ENCODE measurements around the gene EIF1AY.
"Not testable (repeated sequence)": the region's sequence is repeated elsewhere in the genome, so short reads cannot be mapped to it uniquely, and the experiment has no call there.

Gene EIF1AY, protein sequence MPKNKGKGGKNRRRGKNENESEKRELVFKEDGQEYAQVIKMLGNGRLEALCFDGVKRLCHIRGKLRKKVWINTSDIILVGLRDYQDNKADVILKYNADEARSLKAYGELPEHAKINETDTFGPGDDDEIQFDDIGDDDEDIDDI

DNA sequence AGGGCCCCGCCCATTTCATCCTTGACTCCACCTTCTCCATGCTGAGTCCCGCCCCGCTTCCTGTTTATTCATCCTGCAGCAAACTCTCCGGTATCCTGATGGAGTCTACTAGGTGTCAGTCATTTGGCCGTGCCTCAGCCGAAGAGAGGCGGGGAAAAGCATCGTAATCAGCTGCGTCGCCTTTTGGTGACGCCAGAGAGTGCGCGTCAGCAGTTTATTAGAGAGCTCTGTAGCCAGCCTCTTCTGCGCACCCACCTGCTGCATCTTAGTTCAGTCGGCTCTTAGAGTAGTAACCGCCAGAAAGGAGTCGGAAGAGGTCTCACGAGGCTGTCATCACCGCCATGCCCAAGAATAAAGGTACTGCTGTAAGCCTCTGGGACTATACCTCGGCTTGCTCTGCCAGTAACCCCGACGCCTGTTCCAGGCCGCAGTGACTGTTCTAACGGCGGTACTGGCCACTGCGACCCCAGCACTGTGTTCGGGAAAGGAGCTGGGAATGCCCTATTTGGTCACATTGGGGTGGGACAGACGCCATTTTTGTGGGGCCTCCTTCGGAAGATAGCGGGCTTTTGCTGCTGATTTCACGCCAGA is at the start of gene EIF1AY:
Gene EIF1AY (plus strand): TSS at position 246 of the 591 bp plus-strand sequence. CDS start 96 bp downstream, at position 342.
- DNase-seq (ENCODE audit: low read depth), result peak; percentile 75

DNA sequence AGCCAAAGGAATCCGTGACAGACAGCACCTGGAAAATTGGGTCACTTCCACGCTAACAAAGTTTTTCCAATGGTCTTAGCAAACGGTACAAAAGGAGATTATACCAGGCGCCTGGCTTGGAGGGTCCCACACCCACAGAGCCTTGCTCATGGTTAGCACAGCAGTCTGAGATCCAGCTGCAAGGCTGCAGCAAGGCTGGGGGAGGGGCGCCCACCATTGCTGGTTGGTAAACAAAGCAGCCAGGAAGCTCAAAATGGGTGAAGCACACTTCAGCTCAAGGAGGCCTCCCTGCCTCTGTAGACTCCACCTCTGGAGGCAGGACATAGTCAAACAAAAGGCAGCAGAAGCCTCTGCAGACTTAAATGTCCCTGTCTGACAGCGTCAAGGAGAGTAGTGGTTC is 47.1 kb upstream of the EIF1AY start:
- DNase-seq (ENCODE audit: low read depth), result no peak

DNA sequence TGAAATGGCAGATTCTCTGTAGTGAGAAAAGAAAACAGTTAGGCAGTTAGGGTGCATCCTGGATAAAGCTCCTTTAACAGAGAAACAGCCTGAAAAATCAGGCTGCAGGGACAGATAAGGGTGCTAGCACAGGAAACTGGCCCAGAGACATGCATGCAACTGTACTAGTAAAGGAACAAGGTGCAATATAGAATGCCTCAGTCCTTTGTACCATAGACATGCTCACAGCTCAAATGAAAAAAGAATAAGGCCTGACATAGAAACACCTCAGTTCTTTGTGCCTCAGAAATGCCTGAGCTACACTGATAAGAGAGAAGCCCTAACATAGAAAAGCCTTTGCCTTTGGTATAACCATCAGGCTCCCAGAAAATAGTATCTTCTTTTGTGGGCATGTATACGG is 37.4 kb upstream of the EIF1AY start:
- no peak for DNase-seq (ENCODE audit: low read depth)

DNA sequence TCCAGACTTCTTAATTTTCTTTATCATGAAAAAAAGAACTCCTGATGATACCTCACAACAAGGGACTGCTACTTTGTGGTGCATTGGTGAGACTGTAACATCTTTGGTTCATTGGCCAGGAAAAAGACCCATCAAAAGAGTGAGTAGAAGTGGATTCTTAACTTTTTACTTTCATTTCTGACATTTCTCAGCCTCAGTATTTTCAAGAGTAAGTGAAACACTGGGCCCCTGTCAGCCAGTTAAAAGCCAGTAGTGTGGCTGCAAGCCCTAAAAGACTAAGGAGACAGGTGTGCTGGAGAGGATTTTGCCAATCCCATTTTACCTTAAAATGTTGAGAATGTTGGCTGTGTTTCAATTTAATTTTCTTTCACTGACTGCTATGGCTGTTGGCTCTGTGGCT is 36.6 kb upstream of the EIF1AY start:
- DNase-seq (ENCODE audit: low read depth), result no peak

DNA sequence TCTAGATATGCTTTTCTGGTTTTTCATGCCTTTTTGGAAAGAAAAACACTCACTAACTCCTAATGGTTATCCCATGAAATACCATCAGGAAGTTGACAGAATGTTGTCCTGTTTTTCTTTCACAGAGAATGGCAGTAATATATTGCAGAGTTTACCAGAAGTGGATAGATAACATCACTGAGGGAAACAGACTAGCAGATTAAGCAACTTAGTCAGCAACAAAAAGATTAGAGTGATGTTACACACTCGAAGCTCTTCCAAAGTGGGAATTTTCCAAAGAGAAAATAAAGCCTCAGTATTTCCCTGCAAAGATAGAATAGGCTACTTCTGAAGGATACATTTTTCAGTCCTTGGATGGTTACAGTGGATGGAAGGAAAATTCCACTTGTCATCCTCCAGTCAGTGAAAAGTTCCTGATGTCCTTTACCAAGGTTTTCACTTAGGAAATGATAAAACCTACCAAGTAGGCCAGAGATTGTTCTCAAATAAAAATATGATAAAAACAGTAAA is 31.1 kb upstream of the EIF1AY start:
- no peak for DNase-seq (ENCODE audit: low read depth)

DNA sequence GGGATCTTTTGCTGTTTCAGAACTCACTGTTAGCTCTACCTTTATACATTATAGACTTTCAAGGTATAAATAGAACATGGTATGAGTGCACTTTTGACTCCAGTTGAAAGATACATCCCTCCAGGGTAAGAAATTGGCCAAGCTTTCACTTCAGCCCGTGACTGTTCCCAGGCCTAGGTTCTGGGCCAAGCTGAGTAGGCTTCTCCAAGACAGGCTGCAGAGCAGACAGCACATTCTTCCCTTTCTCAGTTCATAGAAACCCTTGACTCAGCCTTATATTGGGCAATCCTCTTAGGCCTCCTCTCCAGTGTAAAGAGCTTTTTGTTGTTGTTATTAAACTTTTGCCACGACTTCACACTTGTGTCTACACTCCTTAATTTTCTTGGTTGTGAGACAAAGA is 29.5 kb upstream of the EIF1AY start:
- DNase-seq (ENCODE audit: low read depth), result no peak

DNA sequence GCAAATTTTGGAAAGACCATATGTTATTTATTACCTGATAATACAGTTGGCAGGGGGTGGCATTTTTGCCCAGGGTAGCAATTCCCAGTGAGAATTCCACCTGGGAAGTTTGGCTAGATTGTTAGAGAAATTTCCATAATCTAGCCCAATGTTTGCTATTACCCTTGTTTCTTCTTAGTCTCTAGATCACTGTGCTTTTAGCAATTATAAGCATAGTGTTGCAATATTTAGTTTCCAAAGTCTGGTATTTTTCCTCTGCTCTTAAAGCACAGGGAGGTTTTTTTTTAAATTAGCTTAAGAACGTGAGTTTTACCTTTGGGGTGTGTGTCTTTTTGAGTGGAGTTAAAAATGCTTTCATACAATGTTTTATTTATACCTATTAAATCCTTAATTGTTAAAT is 26.3 kb upstream of the EIF1AY start:
- no peak for DNase-seq (ENCODE audit: low read depth)

DNA sequence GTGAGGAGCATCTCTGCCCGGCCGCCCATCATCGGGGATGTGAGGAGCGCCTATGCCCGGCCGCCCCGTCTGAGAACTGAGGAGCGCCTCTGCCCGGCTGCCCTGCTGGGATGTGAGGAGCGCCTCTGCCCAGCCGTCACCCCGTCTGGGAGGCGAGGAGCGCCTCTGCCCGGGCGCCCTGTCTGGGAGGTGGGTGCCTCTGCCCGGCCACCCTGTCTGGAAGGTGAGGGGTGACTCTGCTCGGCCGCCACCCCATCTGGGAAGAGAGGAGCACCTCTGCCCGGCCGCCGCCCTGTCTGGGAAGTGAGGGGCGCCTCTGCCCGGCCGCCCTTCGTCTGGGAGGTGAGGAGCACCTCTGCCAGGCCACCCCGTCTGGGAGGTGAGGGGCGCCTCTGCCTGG is 23.7 kb upstream of the EIF1AY start:
- DNase-seq (ENCODE audit: low read depth), result no peak

DNA sequence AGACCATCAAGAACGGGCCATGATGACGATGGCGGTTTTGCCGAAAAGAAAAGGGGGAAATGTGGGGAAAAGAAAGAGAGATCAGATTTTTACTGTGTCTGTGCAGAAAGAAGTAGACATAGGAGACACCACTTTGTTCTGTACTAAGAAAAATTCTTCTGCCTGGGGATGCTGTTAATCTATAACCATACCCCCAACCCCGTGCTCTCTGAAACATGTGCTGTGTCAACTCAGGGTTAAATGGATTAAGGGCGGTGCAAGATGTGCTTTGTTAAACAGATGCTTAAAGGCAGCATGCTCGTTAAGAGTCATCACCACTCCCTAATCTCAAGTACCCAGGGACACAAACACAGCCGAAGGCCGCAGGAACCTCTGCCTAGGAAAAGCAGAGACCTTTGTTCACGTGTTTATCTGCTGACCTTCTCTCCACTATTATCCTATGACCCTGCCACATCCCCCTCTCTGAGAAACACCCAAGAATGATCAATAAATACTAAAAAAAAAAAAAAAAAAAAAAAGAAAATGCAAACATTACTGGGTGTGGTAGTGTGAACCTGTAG is 22.7 kb upstream of the EIF1AY start:
- DNase-seq (ENCODE audit: low read depth), result not testable (repeated sequence)

DNA sequence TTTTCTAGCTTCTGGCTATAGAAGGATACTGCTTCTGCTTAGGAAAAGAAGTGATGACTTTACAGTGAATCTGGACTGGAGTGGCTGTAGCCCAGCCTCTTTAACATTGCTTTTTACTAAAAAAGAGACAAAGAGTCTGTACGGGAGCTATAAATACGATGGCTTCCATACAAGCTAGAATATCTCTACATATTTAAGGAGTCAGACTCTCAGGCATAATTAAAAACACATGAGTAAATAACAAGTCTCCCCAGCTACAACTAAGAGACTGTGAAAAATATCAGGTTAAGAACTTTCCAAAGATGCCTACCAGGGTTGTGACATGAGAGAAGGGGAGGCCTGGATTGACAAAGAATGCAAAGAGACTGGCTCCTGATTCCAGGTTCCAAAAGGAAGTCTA is 19.8 kb upstream of the EIF1AY start:
- DNase-seq (ENCODE audit: low read depth), result no peak

DNA sequence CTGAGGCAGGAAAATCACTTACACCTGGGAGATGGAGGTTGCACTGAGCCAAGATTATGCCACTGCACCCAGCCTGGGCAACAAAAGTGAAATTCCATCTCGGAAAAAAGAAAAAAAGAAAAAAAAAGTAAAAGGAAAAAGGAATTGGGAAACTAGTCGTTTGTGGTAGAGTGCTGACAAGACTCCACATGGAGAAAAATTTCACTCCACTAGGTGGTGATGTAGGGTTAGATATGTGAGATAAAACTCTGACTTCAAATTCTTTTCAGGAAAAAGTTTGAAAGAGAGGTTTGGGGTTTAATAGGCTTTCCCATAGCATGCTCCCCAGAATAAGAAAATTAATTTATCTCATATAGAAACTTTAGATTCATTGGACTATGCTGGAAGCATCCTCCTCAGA is 16.9 kb upstream of the EIF1AY start:
- DNase-seq (ENCODE audit: low read depth), result no peak

DNA sequence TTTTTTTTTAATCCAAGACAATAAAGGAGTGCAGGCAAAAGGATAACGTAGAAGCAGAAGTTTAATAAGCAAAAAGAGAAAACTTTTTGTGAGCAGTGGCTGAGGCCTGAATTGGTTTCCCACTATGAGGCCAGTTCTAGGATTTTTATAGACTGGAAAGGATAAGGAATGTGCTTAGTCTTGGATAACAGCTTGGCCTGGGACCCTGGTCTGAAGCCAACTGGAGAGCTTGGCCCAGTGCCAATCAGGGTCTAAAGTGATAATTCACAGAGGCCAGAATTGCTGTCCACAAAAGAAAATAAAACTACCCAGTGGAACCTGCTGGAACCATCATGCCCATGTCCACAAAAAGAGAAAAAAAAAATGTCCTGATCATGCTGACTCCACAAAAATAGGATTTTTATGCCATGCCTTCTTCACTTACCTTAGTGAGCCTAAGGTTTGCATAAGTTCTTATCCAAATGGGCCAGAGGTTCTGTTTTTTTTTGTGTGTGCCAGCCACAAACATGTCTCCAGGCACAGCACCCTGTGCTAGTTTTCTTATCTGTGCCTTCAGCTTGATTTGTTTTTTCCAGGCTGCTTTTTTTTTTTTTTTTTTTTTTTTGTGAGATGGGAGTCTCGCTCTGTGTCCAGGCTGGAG is 15.6 kb upstream of the EIF1AY start:
- no peak for DNase-seq (ENCODE audit: low read depth)

DNA sequence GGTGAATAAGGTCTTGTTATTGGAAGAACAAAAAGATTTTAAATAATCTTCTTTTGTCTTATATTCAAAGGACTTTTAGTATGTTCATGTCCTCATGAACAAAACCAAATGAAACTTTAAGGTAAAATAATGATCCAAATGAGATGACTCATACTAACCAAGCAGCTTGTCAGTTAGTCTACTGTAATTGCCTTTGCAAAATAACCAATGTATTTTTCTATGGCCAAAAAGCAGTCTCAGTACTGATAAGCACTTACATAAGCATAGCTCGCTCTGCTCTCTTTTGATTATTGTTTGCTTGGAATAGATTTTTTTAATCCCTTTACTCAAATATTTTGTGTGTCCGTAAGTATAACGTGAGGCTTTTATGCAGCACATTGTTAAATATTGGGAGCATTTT is 4.3 kb upstream of the EIF1AY start:
- DNase-seq (ENCODE audit: low read depth), result no peak

DNA sequence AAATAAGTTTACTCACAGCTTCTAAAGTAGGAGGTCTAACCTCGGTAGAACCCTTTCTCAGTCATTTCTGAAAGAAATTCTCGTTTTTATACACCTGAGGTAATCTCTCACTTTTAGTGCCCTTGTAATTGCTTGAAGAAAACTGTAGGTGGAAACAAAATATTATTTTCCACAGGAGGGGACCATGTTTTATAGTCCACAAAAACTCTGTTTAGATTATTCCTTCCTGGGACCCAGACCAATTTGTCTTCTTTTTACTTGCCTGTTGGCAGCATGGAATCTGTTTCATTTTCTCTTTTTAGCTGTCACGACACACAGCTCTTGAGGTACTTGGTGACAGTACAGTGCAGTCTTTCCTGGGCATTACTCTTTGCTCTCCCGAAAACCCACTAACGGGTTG is 930 bp downstream of the EIF1AY start:
- DNase-seq (ENCODE audit: low read depth), result no peak

DNA sequence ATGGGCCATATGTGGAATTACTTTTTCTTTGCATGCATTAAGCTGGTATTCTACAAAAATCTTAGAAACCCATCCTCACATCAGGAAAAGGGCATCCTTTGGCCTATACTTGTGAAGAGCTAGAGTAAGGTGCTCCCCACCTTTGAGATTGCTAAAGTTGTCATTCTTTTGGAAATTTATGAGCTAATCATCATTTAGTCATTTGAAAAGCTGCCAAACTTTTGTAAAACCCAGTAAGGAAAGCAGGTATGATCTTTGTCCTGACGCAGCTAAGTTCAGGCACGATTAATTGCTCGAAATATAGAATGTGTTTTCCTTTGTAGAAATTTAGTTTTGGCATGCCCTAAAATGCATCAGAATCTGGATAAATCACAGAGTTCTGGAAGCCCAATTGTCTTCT is 2.6 kb downstream of the EIF1AY start:
- DNase-seq (ENCODE audit: low read depth), result no peak

DNA sequence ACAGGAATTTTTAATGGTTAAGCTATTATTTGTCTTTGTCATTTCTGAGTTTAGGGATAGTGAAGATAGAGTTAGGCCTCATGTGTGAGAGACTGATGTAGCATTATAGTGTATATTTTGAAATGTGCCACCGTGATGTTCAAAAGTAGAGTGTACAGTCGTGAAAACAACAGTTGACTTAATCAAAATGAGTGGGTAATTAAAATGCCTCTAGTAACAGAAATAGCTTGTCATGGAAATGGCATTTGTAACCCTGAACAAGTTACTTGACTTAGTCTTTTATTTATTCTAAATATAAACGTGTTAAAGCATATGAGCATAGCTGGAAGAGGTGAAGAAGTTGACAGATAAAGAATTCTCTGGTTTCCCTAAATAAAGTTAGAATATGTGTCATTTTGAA is 6.1 kb downstream of the EIF1AY start:
- no peak for DNase-seq (ENCODE audit: low read depth)

DNA sequence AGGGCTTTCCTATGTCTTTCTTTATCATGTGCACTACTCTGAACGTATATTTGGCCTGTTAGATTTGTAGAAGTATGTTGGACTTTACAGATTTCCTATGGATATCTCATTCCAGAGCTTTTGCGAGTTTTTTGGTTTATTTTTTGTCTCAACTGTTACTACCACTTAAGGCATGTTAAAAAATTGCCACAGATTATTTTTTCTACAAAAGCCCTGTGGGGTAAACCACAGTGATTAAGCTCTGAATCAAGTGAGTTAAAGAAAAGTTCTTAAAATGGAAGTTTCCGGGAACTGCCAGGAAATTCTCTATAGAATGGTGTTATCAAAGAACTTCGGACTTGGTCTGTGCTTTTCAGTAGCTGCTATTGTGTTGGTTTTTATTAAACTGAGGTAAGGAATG is 10.6 kb downstream of the EIF1AY start:
- DNase-seq (ENCODE audit: low read depth), result no peak
